ENCODE results near the gene PCOLCE2. TPM values are rescaled to one million over a fixed set of nuclear protein-coding genes. Genes with fewer than 3 reads are reported as not detected.

Gene PCOLCE2
- total and polyA plus RNA-seq, 2 of the 8 experiments (the other 6 are each of a cell fraction or from before 2014, with no cell fraction given), result 11.1 to 12.6 TPM

DNA sequence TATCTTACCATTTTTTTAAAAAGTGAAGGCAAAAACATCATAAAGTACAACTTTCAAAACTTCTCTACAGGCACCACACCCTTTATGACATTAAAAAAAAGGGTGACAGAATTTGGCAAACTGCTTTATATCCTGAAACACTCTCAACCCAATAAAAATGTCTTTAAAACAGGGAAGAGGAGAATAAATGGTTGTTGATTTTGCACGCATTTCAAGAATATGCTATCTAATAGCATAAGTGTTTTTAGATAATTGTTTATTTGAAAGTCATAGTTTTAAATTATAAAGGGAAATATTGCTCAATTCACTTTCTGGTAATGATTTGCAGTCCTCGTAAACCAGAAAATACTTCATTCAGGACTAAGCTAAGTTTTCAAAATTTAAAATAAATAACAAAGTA lies 1.7 kb upstream of the PCOLCE2 start (continued):
- no peak for TF ChIP-seq FOSL1 (IDR thresholded peaks at IDR 0.05; ENCODE audit: insufficient read depth, low read depth, low read length)
- no peak for TF ChIP-seq CTBP2 (IDR thresholded peaks at IDR 0.05; ENCODE audit: borderline replicate concordance, insufficient read depth, insufficient read length, low read length)
- no peak for TF ChIP-seq JUND (IDR thresholded peaks at IDR 0.05; ENCODE audit: low read length)

All from H1 (cell line).